ENCODE measurements around the gene KDF1.

Gene KDF1

DNA sequence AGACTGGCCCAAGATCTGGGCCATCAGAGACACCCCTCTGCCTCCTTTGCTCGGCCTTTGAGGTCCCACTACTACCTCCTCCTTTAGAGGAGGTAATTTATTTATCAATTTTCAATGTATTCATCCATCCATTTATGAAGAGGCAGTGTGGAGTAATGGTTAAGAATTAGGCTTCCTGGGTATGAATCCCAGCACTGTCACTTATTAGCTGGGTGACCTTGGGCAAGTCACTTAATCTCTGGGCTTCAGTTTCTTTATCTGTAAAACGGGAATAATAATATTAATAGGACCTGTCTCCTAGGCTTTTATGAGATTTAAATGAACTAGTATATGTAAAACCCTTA, 48.1 kb downstream of the KDF1 start:
- no peak overlapping the region for H3K27ac ChIP-seq
- TF ChIP-seq ZFX (IDR thresholded peaks at IDR 0.05) (no peak), CTCF (conservative IDR thresholded peaks at IDR 0.05) (no peak)

- TF ChIP-seq CTCF (conservative IDR thresholded peaks at IDR 0.05) (no peak), ZFX (IDR thresholded peaks at IDR 0.05) (no peak)
Observed at GRCh38 chr1:26911399-26912146, 48.7 kb downstream of the KDF1 start.

DNA sequence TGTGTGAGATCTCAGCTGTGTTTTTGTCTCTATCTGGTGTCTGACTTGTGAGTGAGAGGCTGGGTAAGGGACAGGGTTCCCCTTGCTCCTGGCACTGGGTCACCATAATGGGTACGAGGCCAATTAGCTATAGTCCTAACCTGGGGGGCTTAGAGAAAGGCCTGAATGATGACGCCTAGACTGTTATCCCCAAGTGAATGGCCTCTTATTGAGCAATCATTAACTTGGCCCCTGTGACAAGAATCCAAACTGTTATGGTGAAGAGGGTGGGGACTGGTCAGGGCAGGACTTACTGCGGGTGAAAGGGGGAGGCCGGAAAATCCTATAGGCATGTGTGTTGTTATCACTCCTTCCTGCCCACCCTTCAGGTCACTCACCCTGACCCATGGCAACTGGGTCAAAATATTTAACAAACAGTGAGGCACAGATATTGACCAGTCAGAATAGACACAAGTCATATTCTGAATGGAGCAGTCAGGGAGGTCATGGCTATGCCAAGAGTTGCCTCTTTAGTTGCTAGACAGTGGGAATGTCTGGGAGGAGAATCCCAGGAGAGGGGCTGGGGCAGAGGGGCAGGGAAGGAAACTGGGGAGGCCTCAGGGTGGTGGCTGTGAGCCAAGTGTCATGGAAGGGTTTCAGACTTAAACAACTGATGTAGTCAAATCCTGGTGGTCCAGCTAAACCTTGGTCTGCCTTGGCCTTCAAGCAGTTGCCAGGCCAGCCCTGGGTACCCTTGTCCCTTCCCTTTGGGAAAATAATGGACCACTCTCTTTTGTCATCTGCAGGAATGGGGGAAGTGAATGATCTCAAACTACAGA, 49.7 kb downstream of the KDF1 start:
- no peak for TF ChIP-seq CTCF (conservative IDR thresholded peaks at IDR 0.05)
- no peak for TF ChIP-seq ZFX (IDR thresholded peaks at IDR 0.05)
- no peak overlapping the region for H3K27ac ChIP-seq

More at GRCh38 chr1:26911399-26912146, 48.7 kb downstream of the KDF1 start:
- no peak overlapping the region for H3K27ac ChIP-seq

GRCh38 chr1:26909951-26910342, 50.3 kb downstream of the KDF1 start:
- TF ChIP-seq CTCF (conservative IDR thresholded peaks at IDR 0.05), result no peak
- TF ChIP-seq ZFX (IDR thresholded peaks at IDR 0.05), result no peak

GRCh38 chr1:26907071-26907917, 53.0 kb downstream of the KDF1 start:
- TF ChIP-seq CTCF (conservative IDR thresholded peaks at IDR 0.05) (no peak), ZFX (IDR thresholded peaks at IDR 0.05) (no peak)
- no peak overlapping the region for H3K27ac ChIP-seq

More at GRCh38 chr1:26909951-26910342, 50.3 kb downstream of the KDF1 start:
- no peak overlapping the region for H3K27ac ChIP-seq

GRCh38 chr1:26900815-26901511, 59.3 kb downstream of the KDF1 start:
- TF ChIP-seq ZFX (IDR thresholded peaks at IDR 0.05), result no peak
- TF ChIP-seq CTCF (conservative IDR thresholded peaks at IDR 0.05), result no peak
- H3K27ac ChIP-seq, result peak overlapping the region; percentile 64
